Measurements from ENCODE around the gene MRPL40.

Gene MRPL40

GRCh38 chr22:19438298-19438697, 6.0 kb downstream of the MRPL40 start:
- Histone ChIP-seq H3K27me3 (ENCODE audit: insufficient read depth, low read length, poor library complexity, severe bottlenecking) (no peaks in the 10 kb centered on the region), H3K4me3 (ENCODE audit: low read length, poor library complexity, severe bottlenecking) (no peak overlapping the region), H3K36me3 (ENCODE audit: insufficient read depth, low read length) (peaks cover 12% of the 10 kb centered on the region; the same call in 1 of the 2 replicates), H3K4me1 (ENCODE audit: insufficient read depth, low read length, poor library complexity, severe bottlenecking) (peaks cover 4% of the 10 kb centered on the region), H3K9ac (ENCODE audit: low read depth, low read length, poor library complexity, severe bottlenecking) (no peak overlapping the region), H3K9me2 (replicated peaks; ENCODE audit: low read depth, low read length) (no peaks in the 10 kb centered on the region), H2AFZ (ENCODE audit: low read length) (no peak overlapping the region), H3K79me2 (ENCODE audit: insufficient read depth, low read length) (peaks cover 30% of the 10 kb centered on the region), H3F3A (ENCODE audit: low read depth) (no peaks in the 10 kb centered on the region), H3K4me2 (ENCODE audit: low read depth, low read length, poor library complexity, severe bottlenecking) (no peak overlapping the region), H4K20me1 (ENCODE audit: insufficient read depth, low read length, poor library complexity, severe bottlenecking) (peaks cover 7% of the 10 kb centered on the region), H3K9me3 (ENCODE audit: insufficient read depth, low read depth, low read length) (no peaks in the 10 kb centered on the region)
- TF ChIP-seq EZH2phosphoT487 (IDR thresholded peaks at IDR 0.05; ENCODE audit: borderline replicate concordance) (no peak), CTCF (conservative IDR thresholded peaks at IDR 0.05; ENCODE audit: low read length) (no peak)

- Histone ChIP-seq H3K9ac (ENCODE audit: low read depth, low read length, poor library complexity, severe bottlenecking) (no peak overlapping the region), H4K20me1 (ENCODE audit: insufficient read depth, low read length, poor library complexity, severe bottlenecking) (peaks cover 23% of the 10 kb centered on the region), H3K4me1 (ENCODE audit: insufficient read depth, low read length, poor library complexity, severe bottlenecking) (peaks cover 12% of the 10 kb centered on the region), H3K9me2 (replicated peaks; ENCODE audit: low read depth, low read length) (no peaks in the 10 kb centered on the region), H2AFZ (ENCODE audit: low read length) (no peak overlapping the region), H3F3A (ENCODE audit: low read depth) (no peaks in the 10 kb centered on the region), H3K79me2 (ENCODE audit: insufficient read depth, low read length) (peaks cover 50% of the 10 kb centered on the region), H3K9me3 (ENCODE audit: insufficient read depth, low read depth, low read length) (no peaks in the 10 kb centered on the region), H3K27me3 (ENCODE audit: insufficient read depth, low read length, poor library complexity, severe bottlenecking) (no peaks in the 10 kb centered on the region), H3K4me3 (ENCODE audit: low read length, poor library complexity, severe bottlenecking) (no peak overlapping the region), H3K4me2 (ENCODE audit: low read depth, low read length, poor library complexity, severe bottlenecking) (no peak overlapping the region), H3K36me3 (ENCODE audit: insufficient read depth, low read length) (peaks cover 10% of the 10 kb centered on the region; the same call in 1 of the 2 replicates)
- TF ChIP-seq CTCF (conservative IDR thresholded peaks at IDR 0.05; ENCODE audit: low read length) (no peak), EZH2phosphoT487 (IDR thresholded peaks at IDR 0.05; ENCODE audit: borderline replicate concordance) (no peak)
Observed at GRCh38 chr22:19440411-19441195, 8.3 kb downstream of the MRPL40 start.

DNA sequence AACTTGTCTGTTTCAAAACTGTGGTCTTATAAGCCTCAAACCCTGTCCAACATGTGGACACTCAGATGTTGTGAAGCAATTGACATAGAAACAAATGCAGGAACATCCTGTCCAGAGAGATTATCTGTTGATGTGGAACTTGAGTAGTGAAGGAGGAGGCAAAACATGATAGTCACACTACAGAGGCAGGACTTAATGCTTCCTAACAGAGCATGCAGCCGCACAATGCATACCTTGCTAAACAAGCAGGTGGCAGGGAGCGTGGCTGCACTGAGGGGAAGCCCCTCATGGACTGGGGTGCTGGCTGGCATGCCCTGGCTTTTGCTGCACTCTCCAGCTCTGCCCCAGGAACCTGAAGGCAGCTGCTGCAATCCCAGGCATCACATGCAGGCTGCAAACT, 9.8 kb downstream of the MRPL40 start:
- TF ChIP-seq EZH2phosphoT487 (IDR thresholded peaks at IDR 0.05; ENCODE audit: borderline replicate concordance) (no peak), CTCF (conservative IDR thresholded peaks at IDR 0.05; ENCODE audit: low read length) (no peak)
- Histone ChIP-seq H3K4me3 (ENCODE audit: low read length, poor library complexity, severe bottlenecking) (no peak overlapping the region), H3K27me3 (ENCODE audit: insufficient read depth, low read length, poor library complexity, severe bottlenecking) (no peaks in the 10 kb centered on the region), H4K20me1 (ENCODE audit: insufficient read depth, low read length, poor library complexity, severe bottlenecking) (peaks cover 33% of the 10 kb centered on the region), H3F3A (ENCODE audit: low read depth) (no peaks in the 10 kb centered on the region), H3K4me2 (ENCODE audit: low read depth, low read length, poor library complexity, severe bottlenecking) (no peak overlapping the region), H3K9me2 (replicated peaks; ENCODE audit: low read depth, low read length) (no peaks in the 10 kb centered on the region), H3K79me2 (ENCODE audit: insufficient read depth, low read length) (peaks cover 66% of the 10 kb centered on the region), H3K9ac (ENCODE audit: low read depth, low read length, poor library complexity, severe bottlenecking) (no peak overlapping the region), H3K4me1 (ENCODE audit: insufficient read depth, low read length, poor library complexity, severe bottlenecking) (peaks cover 20% of the 10 kb centered on the region), H3K36me3 (ENCODE audit: insufficient read depth, low read length) (peaks cover 8% of the 10 kb centered on the region; the same call in 1 of the 2 replicates), H3K9me3 (ENCODE audit: insufficient read depth, low read depth, low read length) (no peaks in the 10 kb centered on the region), H2AFZ (ENCODE audit: low read length) (no peak overlapping the region)

Data from Loucy (cell line).